ENCODE results near the gene TET1. TPM values are rescaled to one million over a fixed set of nuclear protein-coding genes. Genes with fewer than 3 reads are reported as not detected.

TET1 gene
- total RNA-seq, 6 donors from 2014 or later, result 0.55 to 2.0 (median 1.2) TPM

DNA sequence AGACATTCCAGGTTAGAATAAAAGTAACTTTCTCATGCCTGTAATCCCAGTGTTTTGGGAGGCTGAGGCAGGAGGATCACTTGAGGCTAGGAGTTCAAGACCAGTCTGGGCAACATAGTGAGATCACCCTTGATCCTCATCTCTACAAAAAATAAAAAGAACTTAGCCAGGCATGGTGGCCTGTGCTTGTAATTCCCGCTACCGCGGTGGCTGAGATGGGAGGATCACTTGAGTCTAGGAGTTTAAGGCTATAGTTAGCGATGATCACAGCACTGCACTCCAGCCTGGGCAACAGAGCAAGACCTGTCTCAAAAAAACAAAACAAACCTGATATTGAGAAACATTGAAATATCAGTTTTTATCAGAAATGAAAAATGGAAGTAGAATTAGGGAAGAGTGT lies 4.6 kb downstream of the TET1 start:
- H3K9me3 ChIP-seq, result no peaks in the 10 kb centered on the region
- peaks cover 8 to 24% (median 20%) of the 10 kb centered on the region in 4 donors for H3K4me1 ChIP-seq
- H3K4me3 ChIP-seq, result no peak overlapping the region
- DNase-seq (no peak), ATAC-seq (ENCODE audit: low FRiP score in 2 of 2) (no peak)
- 96 to 98% methylated on average over 3 of the region's 4 CpGs for WGBS, 2 donors
- H3K27ac ChIP-seq, result no peak overlapping the region
- TF ChIP-seq, protein P1, sequence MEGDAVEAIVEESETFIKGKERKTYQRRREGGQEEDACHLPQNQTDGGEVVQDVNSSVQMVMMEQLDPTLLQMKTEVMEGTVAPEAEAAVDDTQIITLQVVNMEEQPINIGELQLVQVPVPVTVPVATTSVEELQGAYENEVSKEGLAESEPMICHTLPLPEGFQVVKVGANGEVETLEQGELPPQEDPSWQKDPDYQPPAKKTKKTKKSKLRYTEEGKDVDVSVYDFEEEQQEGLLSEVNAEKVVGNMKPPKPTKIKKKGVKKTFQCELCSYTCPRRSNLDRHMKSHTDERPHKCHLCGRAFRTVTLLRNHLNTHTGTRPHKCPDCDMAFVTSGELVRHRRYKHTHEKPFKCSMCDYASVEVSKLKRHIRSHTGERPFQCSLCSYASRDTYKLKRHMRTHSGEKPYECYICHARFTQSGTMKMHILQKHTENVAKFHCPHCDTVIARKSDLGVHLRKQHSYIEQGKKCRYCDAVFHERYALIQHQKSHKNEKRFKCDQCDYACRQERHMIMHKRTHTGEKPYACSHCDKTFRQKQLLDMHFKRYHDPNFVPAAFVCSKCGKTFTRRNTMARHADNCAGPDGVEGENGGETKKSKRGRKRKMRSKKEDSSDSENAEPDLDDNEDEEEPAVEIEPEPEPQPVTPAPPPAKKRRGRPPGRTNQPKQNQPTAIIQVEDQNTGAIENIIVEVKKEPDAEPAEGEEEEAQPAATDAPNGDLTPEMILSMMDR (IDR thresholded peaks at IDR 0.05), result no peak
- no peak for TF ChIP-seq POLR2A (IDR thresholded peaks at IDR 0.05)
- no peak for TF ChIP-seq POLR2AphosphoS5 (IDR thresholded peaks at IDR 0.05)
- TF ChIP-seq EP300 (IDR thresholded peaks at IDR 0.05), result no peak
- H3K27me3 ChIP-seq, result peaks cover 0 to 14% (median 7%) of the 10 kb centered on the region in 4 donors
- no peaks in the 10 kb centered on the region for H3K36me3 ChIP-seq

DNA sequence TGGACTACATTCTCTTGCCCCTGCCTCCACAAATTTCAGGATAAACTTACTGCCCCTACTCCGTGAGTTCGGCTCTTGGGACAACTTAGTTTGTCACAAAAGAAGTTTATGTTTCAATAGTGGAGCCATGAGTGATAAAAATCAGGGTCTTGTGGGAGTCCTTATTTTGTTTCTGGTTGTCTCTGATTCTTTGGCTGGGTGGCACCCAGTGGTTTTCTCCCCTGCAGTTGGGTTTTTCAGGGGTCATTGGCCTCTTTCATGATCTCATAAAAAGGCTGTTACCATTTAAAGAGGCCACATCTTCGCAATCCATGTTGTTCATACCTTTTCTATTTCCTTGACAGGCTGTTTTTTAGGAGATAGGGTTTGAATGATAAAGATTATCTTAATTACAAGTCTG lies 5.5 kb downstream of the TET1 start:
- Histone ChIP-seq H3K9me3 (no peaks in the 10 kb centered on the region), H3K27me3 (peaks cover 0 to 8% (median 3%) of the 10 kb centered on the region in 4 donors), H3K4me3 (no peak overlapping the region), H3K36me3 (no peaks in the 10 kb centered on the region), H3K27ac (no peak overlapping the region), H3K4me1 (peaks cover 8 to 15% (median 10%) of the 10 kb centered on the region in 4 donors)
- ATAC-seq (ENCODE audit: low FRiP score in 2 of 2), result no peak
- TF ChIP-seq EP300 (IDR thresholded peaks at IDR 0.05), result no peak
- WGBS, 2 donors, result 92 to 93% methylated on average over 3 of the region's 3 CpGs
- no peak for DNase-seq

DNA sequence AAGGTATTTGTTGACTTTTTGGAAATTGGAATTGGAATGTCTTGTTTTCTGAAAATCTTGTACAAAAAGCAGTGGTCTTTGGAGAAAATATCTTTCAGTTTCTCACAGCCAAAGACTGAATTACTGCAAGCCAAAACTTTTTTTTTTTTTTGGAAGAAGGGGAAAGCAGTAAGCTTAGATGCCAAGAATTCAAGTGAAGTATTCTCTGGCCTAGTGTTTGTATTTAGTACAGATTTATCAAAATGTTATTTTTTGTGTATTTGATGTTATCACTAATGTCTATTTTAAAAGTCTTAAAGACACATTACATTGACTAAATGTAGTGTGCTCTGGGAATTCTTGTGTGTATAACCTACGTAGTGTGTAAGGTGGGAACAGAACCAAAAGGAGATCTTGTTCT lies 6.2 kb downstream of the TET1 start:
- 70 to 78% methylated on average over 1 of the region's 1 CpG for WGBS, 2 donors
- H3K27ac ChIP-seq, result no peak overlapping the region
- DNase-seq, result no peak

DNA sequence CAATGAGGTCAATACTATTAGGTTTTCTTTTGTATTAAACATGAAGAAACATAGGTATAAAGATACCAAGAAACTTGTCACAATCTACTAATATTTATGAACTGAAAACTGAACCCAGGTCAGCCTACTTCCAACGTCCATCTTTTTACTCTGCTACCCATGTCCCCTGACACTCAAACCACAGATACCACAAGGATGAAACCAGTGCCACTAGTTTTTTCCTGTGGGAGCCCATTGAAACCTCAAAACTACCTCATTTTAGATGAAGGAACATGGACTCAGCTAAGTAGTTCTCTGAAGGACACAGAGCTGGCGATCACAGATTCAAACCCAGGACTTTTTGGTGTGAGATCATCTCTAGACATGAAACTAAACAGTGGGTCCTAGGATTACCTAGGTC lies 6.8 kb downstream of the TET1 start:
- H3K36me3 ChIP-seq, result no peaks in the 10 kb centered on the region
- H3K9me3 ChIP-seq, result no peaks in the 10 kb centered on the region
- TF ChIP-seq EP300 (IDR thresholded peaks at IDR 0.05) (no peak), POLR2AphosphoS5 (IDR thresholded peaks at IDR 0.05) (no peak), POLR2A (IDR thresholded peaks at IDR 0.05) (no peak)
- TF ChIP-seq, protein P1 (IDR thresholded peaks at IDR 0.05), result no peak
- no peak overlapping the region for H3K4me3 ChIP-seq
- no peak for DNase-seq
- H3K4me1 ChIP-seq, result peaks cover 0 to 2% (median under 1%) of the 10 kb centered on the region in 4 donors
- H3K27me3 ChIP-seq, result no peaks in the 10 kb centered on the region
- WGBS, 2 donors, result 51 to 62% methylated on average over 2 of the region's 2 CpGs
- no peak for ATAC-seq (ENCODE audit: low FRiP score in 2 of 2)
- no peak overlapping the region for H3K27ac ChIP-seq

More for the DNA sequence above, 6.2 kb downstream of the TET1 start:
- Histone ChIP-seq H3K27me3 (peaks cover 0 to under 1% (median 0%) of the 10 kb centered on the region in 4 donors), H3K9me3 (no peaks in the 10 kb centered on the region), H3K36me3 (no peaks in the 10 kb centered on the region), H3K4me3 (no peak overlapping the region), H3K4me1 (peaks cover 2 to 8% (median 4%) of the 10 kb centered on the region in 4 donors)
- TF ChIP-seq, protein P1 (IDR thresholded peaks at IDR 0.05), result no peak
- no peak for TF ChIP-seq EP300 (IDR thresholded peaks at IDR 0.05)
- no peak for TF ChIP-seq POLR2A (IDR thresholded peaks at IDR 0.05)
- TF ChIP-seq POLR2AphosphoS5 (IDR thresholded peaks at IDR 0.05), result no peak
- no peak for ATAC-seq (ENCODE audit: low FRiP score in 2 of 2)

DNA sequence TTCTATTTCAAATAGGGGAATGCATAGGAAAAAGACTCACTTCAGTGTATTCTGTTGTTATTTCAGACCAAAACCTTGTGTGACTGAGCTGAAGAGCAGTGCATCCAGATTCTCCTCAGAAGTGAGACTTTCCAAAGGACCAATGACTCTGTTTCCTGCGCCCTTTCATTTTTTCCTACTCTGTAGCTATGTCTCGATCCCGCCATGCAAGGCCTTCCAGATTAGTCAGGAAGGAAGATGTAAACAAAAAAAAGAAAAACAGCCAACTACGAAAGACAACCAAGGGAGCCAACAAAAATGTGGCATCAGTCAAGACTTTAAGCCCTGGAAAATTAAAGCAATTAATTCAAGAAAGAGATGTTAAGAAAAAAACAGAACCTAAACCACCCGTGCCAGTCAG lies 12.0 kb downstream of the TET1 start:
- no peaks in the 10 kb centered on the region for H3K9me3 ChIP-seq
- H3K4me3 ChIP-seq, result no peak overlapping the region
- no peaks in the 10 kb centered on the region for H3K27me3 ChIP-seq
- H3K27ac ChIP-seq, result no peak overlapping the region
- 52 to 55% methylated on average over 5 of the region's 5 CpGs for WGBS, 2 donors
- H3K36me3 ChIP-seq, result no peaks in the 10 kb centered on the region
- TF ChIP-seq EP300 (IDR thresholded peaks at IDR 0.05) (no peak), POLR2A (IDR thresholded peaks at IDR 0.05) (no peak)
- TF ChIP-seq, protein P1 (IDR thresholded peaks at IDR 0.05), result no peak
- no peaks in the 10 kb centered on the region for H3K4me1 ChIP-seq
- ATAC-seq (ENCODE audit: low FRiP score in 2 of 2), result no peak
- DNase-seq, result no peak
